Stimulated activated CD4-positive, alpha-beta T cell treated with anti-CD3 and anti-CD28 coated beads, Interleukin-4, amount 100 ng/mL, for 4 hours (primary cell): ENCODE measurements around the gene KDR.

Experiments
- DNase-seq, 2 experiments: peaks; one replicate each; pipeline ENCODE4 v3.0.0-alpha.2; 2020

The KDR gene

DNA sequence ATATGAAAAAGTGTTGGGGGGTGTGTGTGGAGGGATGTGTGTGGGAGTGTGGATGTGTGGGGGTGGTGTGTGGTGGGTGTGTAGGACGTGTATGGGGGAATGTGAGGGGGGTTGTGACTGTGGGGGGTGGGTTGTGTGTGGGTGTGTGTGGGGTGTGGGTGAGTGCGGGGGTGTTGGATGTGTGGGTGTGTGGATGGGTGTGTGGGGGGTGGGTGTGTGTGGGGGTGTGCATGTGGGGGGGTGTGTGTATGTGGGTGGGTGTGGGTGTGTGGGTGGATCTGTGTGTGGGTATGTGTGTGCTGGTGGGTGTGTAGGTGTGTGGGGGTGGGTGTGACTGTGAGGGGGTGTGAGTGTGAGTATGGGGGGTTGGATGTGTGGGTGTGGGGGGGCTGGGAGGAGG, 47.8 kb downstream of the KDR start:
- no peak for DNase-seq

DNA sequence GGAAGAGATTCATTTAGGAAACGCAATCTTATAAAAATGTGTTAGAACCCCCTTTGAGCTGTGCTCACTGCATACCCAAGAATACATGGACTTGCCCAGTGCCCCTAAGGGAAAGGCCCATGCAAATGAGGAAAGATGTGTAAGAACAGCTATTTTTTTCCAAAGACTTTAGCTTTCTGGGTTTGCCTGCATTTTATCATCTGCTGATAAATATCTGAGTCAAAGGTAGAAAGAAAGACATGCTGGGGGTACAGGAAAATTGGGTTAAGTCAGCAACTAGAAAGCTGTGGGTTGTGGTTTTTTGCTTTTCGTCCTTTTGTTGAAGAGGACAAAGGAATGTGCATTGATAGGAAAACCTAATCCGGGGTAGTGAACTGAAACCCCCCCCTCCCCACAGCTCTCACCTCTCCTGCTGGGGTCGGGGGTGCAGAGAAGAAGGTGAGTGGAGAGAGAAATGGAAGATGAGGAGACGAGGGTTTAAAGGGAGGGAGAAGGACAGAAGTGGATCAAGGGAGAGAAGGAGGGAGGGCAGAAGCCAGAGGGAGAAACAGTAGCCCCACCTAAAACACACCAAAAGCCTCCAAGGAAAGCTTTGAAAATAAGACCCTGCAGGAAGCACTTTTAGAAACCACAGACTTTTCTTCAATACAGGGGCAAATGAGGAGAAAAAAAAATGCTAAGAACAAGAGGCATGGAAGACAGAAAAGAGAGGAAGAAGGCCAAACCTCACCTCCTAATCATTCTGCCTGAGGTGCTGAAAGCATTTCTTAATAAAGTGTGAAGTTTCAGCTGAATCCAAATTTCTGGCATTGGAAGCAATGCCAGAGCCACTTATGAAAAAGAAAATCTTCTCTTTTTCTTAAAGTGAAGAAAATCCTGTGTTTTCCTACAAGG, 49.3 kb downstream of the KDR start:
- no peak for DNase-seq

DNA sequence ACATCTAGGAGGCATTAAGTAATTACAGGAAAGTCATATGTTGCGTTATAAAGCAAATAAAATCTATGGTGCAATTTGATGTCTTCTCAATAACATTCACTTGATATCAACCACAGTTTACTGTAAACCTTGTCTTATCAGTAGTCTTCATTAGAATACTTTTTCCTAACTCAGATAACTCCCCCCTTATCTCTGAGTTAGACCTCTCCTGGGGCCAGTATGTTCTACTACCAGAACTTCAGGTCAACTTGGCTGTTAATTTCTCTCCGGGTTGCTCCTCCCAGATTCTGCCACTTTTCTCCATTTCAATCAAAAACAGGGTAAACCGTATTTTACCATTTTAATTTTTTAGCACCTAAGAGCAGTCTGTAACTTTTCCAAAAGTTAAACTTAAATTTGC, 50.0 kb downstream of the KDR start:
- no peak for DNase-seq

DNA sequence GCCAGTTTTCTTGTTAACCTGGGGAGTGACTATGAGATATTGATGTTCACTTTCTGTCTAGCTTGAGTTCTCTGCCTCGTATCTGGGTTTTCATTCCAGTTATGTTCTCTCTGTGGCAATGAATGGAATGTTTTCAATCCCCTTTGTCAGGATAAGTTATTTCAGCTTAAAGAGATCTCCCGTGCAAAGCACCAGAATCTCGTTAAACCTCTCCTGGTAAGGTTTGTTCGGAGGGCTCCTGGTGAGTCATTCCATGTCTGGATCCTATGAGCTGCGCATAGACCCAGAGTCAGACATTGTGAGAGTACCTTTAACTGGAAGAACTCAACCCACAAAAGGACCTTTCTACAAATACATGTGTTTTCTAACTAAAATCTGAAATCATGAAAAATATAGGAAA, 51.0 kb downstream of the KDR start:
- DNase-seq = no peak

DNA sequence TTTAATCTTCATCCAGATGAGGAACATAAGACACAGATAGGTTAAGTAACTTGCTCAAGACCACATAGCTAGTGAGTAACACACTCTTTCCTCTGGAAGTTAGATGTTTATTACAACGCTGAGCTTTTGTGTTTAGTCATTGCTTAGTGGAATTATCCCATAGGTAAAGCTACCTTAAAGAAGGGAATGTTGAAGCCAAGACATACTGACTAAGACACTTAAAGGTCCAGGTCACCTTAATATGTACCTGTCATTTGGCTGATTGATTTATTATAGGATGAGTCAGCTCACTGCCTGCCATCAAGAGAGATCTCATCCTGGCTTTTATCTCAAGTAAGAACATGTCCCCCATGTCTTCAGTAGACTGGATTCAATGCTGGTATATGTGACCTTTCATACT, 53.4 kb downstream of the KDR start:
- no peak for DNase-seq

DNA sequence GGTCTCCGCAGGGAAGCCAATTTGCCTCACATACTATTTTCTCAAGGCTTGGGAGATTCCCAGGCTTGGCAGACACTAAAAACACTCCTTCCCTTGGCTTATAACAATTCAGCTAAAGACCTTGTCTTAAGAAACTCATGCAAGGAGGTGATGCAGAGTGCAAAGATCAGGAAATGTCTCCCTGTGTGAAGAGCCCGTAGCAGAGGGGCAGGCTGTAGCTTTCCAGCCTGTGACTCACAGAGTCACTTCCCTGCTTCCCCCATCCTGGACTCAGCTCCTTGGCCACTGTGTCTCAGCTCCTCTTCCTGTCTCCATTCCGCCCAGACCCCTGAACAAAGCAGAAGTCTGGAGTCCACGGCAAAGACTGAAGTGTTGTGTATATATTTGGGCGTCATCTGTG, 56.1 kb downstream of the KDR start:
- no peak for DNase-seq

DNA sequence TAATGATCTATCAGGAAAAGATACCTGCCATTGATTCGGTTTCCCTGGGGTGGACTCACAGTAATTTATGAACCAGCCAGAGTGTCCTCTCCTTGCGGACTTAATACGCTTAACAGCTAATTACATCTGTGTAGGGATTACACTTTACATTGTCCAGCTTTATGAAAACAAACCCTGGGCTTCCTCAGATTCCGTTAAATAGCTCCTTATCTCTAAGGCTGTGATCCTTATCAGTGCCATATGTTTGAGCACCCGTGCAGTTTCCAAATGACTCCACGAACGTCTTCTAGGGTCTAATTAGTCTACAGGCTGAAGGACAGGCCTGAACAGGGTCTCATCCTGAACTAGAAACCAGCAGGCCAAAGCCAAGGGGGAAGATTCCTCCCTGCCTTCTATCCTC, 56.9 kb downstream of the KDR start:
- DNase-seq = no peak

DNA sequence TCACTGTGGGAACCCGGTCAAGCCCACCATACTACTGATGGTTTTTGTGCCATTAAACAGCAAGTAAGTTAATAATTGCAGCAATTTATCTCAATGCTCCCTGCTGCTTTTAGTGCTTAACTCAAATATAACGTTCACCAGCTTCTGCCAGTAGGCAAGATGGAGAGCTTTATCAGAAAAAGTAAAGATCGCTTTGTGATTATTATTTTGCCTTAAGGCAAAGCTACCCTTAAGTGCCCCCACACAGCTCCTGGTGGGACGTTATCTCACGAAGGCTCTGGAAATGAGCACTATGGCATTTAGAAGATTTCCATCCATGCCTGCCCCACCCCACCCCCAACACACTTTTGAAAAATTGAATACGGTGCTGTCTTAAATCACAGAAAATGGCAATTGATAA, 59.4 kb downstream of the KDR start:
- no peak for DNase-seq

DNA sequence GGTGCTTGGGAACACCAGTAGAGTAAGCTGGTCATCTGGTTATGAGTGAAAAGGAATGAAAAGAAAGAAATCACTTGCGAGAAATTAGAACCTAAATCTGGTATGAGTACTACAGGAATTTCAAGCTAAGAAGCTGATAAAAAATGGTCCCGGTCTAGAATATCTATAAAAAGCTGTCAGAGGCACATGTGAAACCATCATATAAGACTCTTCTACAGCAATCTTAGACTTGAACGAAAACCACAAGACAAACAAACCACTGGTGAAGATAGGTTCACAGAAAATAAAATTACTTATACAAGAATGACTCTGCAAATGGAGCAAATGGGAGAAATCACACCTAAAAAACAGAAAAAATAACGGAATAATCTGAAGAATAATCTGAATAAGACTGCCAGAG, 69.9 kb downstream of the KDR start:
- DNase-seq = no peak

DNA sequence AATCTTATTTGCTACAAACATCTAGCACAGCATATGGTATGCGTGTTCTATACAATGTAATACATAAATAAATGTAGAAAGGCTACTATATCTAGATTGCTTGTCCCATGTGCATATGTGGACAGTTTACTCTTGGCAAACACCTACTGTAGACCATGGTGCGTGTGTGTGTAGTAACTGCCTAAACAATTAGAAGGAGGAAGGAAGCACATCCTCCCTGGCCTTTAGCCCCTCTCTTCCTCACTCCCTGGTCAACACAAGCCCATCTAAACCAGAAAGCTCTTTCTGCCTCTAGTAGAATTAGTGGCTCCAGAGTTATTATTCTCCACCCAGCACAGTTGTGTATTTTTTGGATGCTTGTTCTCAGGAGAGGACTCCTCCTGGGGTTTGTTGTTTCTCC, 73.9 kb downstream of the KDR start:
- DNase-seq = no peak

DNA sequence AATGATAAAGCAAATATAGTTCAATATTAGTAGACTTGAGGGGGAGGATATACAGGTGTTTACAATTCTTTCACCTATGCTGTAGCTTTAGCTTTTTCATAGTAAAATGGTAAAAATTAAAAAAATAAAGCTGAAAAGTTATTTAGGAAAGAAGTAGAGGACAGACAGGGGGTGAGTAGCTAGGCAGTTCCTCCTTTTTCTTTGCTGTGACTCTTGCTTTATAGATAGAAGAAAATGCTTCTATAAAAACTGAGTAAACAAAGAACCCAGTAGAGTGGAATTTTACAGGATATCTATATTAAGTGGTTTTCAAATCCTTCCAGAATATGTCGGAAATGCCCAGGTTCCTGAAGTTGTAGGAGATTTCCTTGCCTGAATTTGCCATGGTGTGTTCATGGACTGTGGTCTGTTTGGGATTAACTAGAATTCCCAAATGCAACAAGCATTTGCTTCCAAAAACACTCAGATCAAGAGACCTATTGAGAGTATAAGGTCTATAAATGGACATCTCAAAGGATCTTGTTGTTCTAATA, 74.9 kb downstream of the KDR start:
- no peak for DNase-seq

DNA sequence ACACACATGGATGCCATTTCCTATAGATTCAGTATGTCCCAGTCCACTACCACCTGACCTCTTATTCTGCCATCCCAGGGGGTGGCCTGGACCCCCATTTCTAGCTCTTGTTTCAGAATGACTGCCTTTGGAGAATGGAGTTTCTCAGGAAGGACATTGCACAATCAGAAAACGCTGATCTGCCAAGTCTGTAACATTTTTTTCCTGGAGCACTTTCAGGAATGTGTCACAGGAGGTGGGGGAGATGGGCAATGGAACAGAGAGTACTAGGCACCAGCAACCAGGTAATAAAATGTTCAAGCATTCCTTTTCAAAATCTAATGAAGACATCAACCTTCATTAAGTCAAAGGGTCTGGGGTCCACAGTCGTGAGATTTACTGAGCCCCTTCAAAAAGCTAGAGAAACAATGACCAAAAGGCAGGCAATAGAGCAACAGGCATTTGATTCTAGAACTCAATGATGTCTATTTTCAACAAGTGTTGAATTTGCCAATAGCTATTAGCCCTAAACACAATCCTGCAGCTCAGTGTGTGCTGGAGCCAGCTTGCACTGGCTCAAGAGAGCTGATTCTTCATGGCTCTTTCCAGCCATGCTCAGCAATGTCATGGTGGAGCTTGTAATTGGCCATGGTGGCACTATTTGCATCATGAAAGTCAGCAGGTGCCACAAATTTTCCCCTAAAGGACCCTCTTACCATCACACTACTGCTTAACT, 87.1 kb downstream of the KDR start:
- no peak for DNase-seq

DNA sequence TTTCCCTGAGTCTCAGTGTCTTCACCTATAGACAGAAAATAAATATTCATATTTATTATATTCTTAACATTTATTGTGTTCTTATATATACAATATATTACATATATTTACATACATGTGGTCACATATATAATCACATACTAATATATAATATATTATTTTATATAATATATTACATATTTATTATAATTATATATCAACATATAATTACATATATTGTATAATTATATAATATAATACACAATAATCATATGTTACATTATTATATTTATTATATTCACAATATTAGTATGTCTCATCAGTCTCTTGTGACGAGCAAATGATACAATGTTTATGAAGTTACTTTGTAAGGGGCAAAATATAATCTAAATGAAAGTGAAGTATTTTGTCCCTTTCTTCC, 87.7 kb downstream of the KDR start:
- DNase-seq = no peak

DNA sequence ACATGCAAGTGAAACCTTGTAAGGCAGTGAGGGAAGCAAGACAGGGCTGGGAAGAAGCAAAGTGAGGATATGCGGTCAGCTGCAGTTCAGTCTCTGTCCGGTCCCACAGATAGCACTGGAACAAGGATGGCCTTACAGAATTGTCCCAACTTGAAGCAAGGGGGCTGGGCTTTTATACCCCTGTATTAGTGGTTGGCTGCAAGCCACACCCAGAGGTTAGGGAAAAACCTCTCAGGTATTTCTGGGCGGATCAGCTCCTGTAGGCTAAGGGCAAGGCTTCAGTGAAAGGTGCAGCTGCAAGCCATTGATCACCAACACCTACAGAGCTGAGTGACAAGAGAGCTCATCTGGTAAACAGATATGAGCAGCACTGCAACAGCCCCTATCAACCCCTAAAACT, 89.0 kb downstream of the KDR start:
- no peak for DNase-seq

DNA sequence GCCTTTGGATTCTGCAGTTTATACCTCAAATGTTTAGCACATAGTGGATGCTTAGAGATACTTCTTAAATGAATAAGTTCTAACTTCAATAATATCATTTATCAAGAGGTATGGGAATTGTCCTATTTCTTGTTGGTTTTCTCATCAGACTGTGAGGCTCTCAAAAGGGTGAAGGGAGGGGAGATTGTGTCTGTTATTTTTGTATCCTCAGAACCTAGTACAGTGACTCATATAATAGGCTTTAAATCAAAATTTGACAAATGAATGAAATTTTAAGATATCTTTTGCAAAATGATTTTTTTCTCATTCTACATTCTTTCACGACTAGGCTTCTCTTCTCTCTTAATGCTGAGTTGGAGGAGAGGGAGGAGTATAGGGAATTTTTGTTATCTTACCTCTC, 89.5 kb downstream of the KDR start:
- DNase-seq = no peak

DNA sequence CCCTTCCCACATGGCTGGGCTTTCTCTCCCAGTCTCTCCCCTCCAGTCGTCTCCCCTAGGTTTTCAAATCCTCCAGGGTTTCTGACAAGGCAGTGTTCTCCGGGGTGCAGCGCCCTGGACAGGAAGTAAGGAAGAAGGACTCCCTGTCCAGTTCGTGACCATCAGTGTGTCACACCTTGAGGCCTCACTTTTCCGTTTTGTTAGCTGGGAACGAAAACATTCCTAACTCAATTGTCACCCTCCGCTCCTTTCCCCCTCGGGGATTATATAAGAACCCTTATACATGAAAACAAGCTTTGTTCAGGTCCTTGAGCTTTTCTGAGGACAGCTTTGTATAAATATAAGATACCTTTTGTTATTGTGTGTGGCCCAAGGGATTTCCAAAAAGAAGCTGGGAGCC, 92.1 kb downstream of the KDR start:
- DNase-seq = no peak

DNA sequence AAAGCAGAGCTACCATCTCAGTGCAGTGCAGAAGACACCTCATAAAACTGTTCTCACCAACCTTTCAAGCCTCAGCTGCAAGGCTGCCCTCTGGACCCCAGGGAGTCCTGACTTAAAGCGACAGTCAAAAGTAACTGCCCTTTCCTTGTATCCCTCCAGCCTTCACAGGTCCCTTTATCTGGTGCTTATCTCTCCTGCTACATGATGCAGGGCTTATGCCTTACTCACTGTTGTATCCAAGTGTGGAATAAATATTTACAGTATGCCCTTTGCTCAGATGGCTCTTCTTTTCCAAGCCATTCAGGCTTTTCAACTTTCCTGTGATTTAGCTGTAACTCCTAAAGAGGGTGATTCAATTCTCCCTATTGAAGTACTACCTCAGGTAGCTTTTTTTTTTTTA, 92.6 kb downstream of the KDR start:
- no peak for DNase-seq

DNA sequence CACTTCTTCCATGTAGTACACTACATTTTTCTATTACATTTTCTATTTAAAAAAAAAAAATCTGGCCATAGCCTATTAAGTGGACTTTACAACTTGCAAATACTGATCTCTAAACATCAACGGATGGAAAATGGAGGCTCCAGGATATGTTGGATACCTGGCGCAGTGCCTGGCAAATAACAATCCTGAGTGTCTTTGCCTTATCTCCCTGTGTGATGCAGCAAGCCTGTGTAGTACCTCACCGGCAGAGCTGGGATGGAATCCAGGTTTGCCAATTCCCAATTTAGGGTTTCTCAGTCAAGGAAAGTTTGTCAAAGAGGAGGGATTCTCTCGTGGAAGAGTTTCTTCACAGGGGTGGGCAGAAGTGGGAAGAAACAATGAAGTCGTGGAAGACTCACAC, 93.2 kb downstream of the KDR start:
- no peak for DNase-seq

DNA sequence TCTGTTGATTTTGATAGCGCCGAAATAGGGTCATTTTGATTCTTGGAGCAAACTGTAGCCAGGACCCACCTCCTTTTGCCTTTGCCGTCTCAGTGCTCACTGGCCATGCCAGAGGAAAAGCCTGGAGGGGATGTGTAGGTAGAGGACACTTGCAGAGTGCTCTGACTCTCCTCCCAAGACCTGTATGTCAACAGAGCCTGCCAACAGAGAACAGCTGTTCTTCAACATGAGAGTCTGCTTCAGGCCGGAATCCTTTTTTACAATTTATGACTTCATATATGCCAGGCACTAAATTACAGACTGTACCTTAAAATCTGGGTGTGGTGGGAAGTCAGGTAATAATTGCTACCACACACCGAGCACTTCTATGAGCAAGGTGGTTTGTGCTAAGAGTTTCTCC, 94.2 kb downstream of the KDR start:
- DNase-seq = no peak

DNA sequence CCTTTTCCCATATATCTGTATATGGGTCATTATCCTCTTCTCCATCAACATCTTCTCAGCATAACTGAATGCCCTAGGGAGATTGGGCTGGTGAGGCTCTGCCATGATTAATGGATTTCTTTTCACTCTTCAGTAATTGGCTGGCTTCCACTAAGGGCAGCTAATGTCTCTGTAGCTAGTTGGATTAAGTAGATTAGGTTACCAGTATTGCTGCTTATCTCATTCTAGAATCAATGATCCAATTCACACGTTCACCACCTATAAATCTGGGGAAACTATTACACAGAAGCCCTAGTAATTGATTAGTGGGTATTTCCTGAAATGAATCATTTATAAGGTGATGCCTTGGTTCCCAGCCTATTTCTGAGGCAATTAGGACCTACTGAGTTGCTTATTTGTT, 94.8 kb downstream of the KDR start:
- DNase-seq = no peak

DNA sequence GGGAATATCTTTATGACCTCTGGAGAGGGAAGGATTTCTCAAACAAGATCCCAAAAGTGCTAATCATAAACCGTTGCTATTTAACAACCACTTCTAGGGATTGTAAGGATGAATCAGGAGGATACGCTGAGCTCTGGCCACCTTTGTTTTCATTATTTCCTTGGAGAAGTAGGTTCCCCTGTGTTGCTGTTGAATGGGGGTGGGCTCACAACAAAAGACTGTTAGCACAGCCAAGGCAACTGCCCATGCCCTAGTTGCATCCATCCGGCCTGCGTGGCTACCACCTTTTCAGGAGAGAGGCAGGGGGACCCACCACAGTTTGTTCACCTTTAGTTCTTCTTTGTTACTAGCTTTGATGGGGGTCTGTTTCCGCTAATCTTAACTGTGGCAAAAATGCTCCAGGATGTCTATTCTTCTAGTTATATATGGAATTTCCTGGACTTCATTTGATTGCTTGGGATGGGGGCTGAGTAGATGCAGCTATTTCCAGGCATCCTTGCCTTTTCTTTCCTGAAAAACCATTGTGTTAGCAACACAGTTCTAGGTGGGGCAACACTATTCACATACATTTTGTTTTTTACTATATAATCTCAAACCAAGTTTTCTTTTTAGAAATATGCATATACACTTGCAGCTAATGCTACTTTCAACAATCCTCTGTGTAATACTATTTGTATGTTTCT, 95.4 kb downstream of the KDR start:
- no peak for DNase-seq

DNA sequence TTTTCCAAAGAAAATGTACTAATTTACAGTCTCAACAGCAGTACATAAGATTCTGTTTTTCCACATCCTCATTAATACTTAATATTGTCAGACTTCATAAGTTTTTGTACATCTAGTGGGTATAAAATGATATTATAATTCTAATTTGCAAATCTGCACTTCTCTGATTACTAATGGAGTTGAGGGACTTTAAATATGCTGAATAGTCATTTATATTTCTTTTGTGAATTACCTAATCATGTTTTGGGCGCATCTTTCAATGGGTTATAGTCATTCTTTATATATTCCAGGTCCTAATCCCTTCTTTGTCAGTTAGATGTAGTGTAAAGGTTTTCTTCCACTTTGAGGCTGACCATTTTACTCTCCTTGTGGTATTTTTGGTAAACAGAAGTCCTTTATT, 96.1 kb downstream of the KDR start:
- DNase-seq = no peak
